ENCODE data around the gene NPLOC4. TPM values are rescaled to one million over a fixed set of nuclear protein-coding genes. Genes with fewer than 3 reads are reported as not detected.

The NPLOC4 gene
- total RNA-seq, 2 experiments from 2014 or later: 84.6 to 89.0 TPM

GRCh38 chr17:81524039-81524864, 112.7 kb downstream of the NPLOC4 start:
- no peaks in the 10 kb centered on the region for H3K36me3 Mint-ChIP-seq (ENCODE audit: low read depth)
- DNase-seq: no peak
- H3K27ac Mint-ChIP-seq: no peak overlapping the region
- ChIA-PET CTCF (no interaction called here), POLR2A (interaction anchor here (1.0 kb wide), 1 partner anchor 9 kb away, joined by 3 read pairs; no protein-coding TSS in a partner anchor)
- H3K4me1 Mint-ChIP-seq: peaks cover 7% of the 10 kb centered on the region
- H3K9me3 Mint-ChIP-seq: no peaks in the 10 kb centered on the region
- peaks cover 11% of the 10 kb centered on the region for H3K27me3 Mint-ChIP-seq
- H3K4me3 Mint-ChIP-seq: no peak overlapping the region

GRCh38 chr17:81523402-81524038, 113.4 kb downstream of the NPLOC4 start:
- no peak for DNase-seq
- Mint-ChIP-seq H3K27ac (no peak overlapping the region), H3K4me1 (peaks cover 10% of the 10 kb centered on the region), H3K36me3 (ENCODE audit: low read depth) (no peaks in the 10 kb centered on the region), H3K27me3 (peaks cover 11% of the 10 kb centered on the region), H3K4me3 (no peak overlapping the region), H3K9me3 (no peaks in the 10 kb centered on the region)
- ChIA-PET CTCF (no interaction called here), POLR2A (interaction anchor here (1.0 kb wide), 1 partner anchor 10 kb away, joined by 3 read pairs; no protein-coding TSS in a partner anchor)

- H3K4me1 Mint-ChIP-seq: peaks cover 15% of the 10 kb centered on the region
- CTCF ChIA-PET: no interaction called here
- peaks cover 11% of the 10 kb centered on the region for H3K27me3 Mint-ChIP-seq
- H3K27ac Mint-ChIP-seq: no peak overlapping the region
- POLR2A ChIA-PET: interaction anchor here (1.0 kb wide), 1 partner anchor 10 kb away, joined by 3 read pairs; no protein-coding TSS in a partner anchor
- H3K9me3 Mint-ChIP-seq: no peaks in the 10 kb centered on the region
- DNase-seq: no peak
- no peaks in the 10 kb centered on the region for H3K36me3 Mint-ChIP-seq (ENCODE audit: low read depth)
- H3K4me3 Mint-ChIP-seq: no peak overlapping the region
Measured at GRCh38 chr17:81522491-81523401, 114.2 kb downstream of the NPLOC4 start.

- H3K9me3 Mint-ChIP-seq: no peaks in the 10 kb centered on the region
- POLR2A ChIA-PET: interaction anchor here (1.2 to 1.4 kb wide), 2 partner anchors 12 to 18 kb away, joined by 3 read pairs; no protein-coding TSS in a partner anchor
- no peak overlapping the region for H3K4me3 Mint-ChIP-seq
- H3K27ac Mint-ChIP-seq: no peak overlapping the region
- CTCF ChIA-PET: interaction anchor here (3.4 kb wide), 1 partner anchor 80 kb away, joined by 14 read pairs; no protein-coding TSS in a partner anchor
- H3K36me3 Mint-ChIP-seq (ENCODE audit: low read depth): peaks cover 2% of the 10 kb centered on the region
- H3K4me1 Mint-ChIP-seq: peaks cover 32% of the 10 kb centered on the region
- DNase-seq: no peak
- H3K27me3 Mint-ChIP-seq: peaks cover 11% of the 10 kb centered on the region
Measured at GRCh38 chr17:81520021-81520901, 116.7 kb downstream of the NPLOC4 start.

GRCh38 chr17:81519284-81520020, 117.5 kb downstream of the NPLOC4 start:
- no peaks in the 10 kb centered on the region for H3K9me3 Mint-ChIP-seq
- H3K4me1 Mint-ChIP-seq: peaks cover 34% of the 10 kb centered on the region
- peak; percentile 70 for DNase-seq
- H3K36me3 Mint-ChIP-seq (ENCODE audit: low read depth): peaks cover 5% of the 10 kb centered on the region
- peak overlapping the region; percentile 13 for H3K4me3 Mint-ChIP-seq
- H3K27ac Mint-ChIP-seq: no peak overlapping the region
- POLR2A ChIA-PET: interaction anchor here (0.7 to 1.5 kb wide), 7 partner anchors 9 to 146 kb away, joined by 3 to 7 read pairs (median 3); partner anchors contain the start of gene FAAP100
- peaks cover 11% of the 10 kb centered on the region for H3K27me3 Mint-ChIP-seq
- CTCF ChIA-PET: interaction anchor here (1.0 to 3.4 kb wide), 3 partner anchors 33 to 81 kb away, joined by 3 to 14 read pairs (median 9); partner anchors contain the start of gene FAAP100

- peaks cover 5% of the 10 kb centered on the region for H3K36me3 Mint-ChIP-seq (ENCODE audit: low read depth)
- POLR2A ChIA-PET: interaction anchor here (0.7 to 1.5 kb wide), 7 partner anchors 8 to 146 kb away, joined by 3 to 7 read pairs (median 3); partner anchors contain the start of gene FAAP100
- H3K4me3 Mint-ChIP-seq: peak overlapping the region; percentile 13
- H3K9me3 Mint-ChIP-seq: no peaks in the 10 kb centered on the region
- CTCF ChIA-PET: interaction anchor here (1.0 to 3.4 kb wide), 3 partner anchors 33 to 82 kb away, joined by 3 to 14 read pairs (median 9); partner anchors contain the start of gene FAAP100
- DNase-seq: peak; percentile 44
- H3K27me3 Mint-ChIP-seq: peaks cover 11% of the 10 kb centered on the region
- peaks cover 34% of the 10 kb centered on the region for H3K4me1 Mint-ChIP-seq
- H3K27ac Mint-ChIP-seq: no peak overlapping the region
Measured at GRCh38 chr17:81518785-81519283, 118.1 kb downstream of the NPLOC4 start.

GRCh38 chr17:81518113-81518784, 118.7 kb downstream of the NPLOC4 start:
- Mint-ChIP-seq H3K27ac (no peak overlapping the region), H3K27me3 (peaks cover 11% of the 10 kb centered on the region), H3K9me3 (no peaks in the 10 kb centered on the region), H3K4me1 (peaks cover 34% of the 10 kb centered on the region), H3K36me3 (ENCODE audit: low read depth) (peaks cover 5% of the 10 kb centered on the region), H3K4me3 (no peak overlapping the region)
- CTCF ChIA-PET: interaction anchor here (1.0 to 3.4 kb wide), 3 partner anchors 34 to 82 kb away, joined by 3 to 14 read pairs (median 9); partner anchors contain the start of gene FAAP100
- POLR2A ChIA-PET: interaction anchor here (0.9 to 1.5 kb wide), 6 partner anchors 8 to 147 kb away, joined by 3 to 7 read pairs (median 4); partner anchors contain the start of gene FAAP100
- no peak for DNase-seq

GRCh38 chr17:81517339-81518112, 119.4 kb downstream of the NPLOC4 start:
- H3K27ac Mint-ChIP-seq: no peak overlapping the region
- no peak overlapping the region for H3K4me3 Mint-ChIP-seq
- no peaks in the 10 kb centered on the region for H3K9me3 Mint-ChIP-seq
- CTCF ChIA-PET: interaction anchor here (3.4 kb wide), 1 partner anchor 83 kb away, joined by 14 read pairs; no protein-coding TSS in a partner anchor
- peaks cover 34% of the 10 kb centered on the region for H3K4me1 Mint-ChIP-seq
- DNase-seq: no peak
- POLR2A ChIA-PET: interaction anchor here (0.9 to 1.5 kb wide), 4 partner anchors 19 to 148 kb away, joined by 3 to 6 read pairs (median 4); partner anchors contain the start of gene FAAP100
- H3K27me3 Mint-ChIP-seq: peaks cover 11% of the 10 kb centered on the region
- peaks cover 5% of the 10 kb centered on the region for H3K36me3 Mint-ChIP-seq (ENCODE audit: low read depth)

- Mint-ChIP-seq H3K27me3 (peaks cover 11% of the 10 kb centered on the region), H3K4me3 (peak overlapping the region; percentile 91), H3K27ac (peak overlapping the region; percentile 19), H3K36me3 (ENCODE audit: low read depth) (peaks cover 8% of the 10 kb centered on the region), H3K9me3 (no peaks in the 10 kb centered on the region), H3K4me1 (peaks cover 34% of the 10 kb centered on the region)
- CTCF ChIA-PET: no interaction called here
- POLR2A ChIA-PET: no interaction called here
- DNase-seq: no peak
Measured at GRCh38 chr17:81517009-81517338, 119.9 kb downstream of the NPLOC4 start.

GRCh38 chr17:81516439-81516838, 120.5 kb downstream of the NPLOC4 start:
- Mint-ChIP-seq H3K27ac (peak overlapping the region; percentile 68), H3K27me3 (peaks cover 5% of the 10 kb centered on the region), H3K9me3 (no peaks in the 10 kb centered on the region), H3K4me1 (peaks cover 31% of the 10 kb centered on the region), H3K36me3 (ENCODE audit: low read depth) (peaks cover 13% of the 10 kb centered on the region), H3K4me3 (peak overlapping the region; percentile 91)
- CTCF ChIA-PET: interaction anchor here (1.1 kb wide), 1 partner anchor 85 kb away, joined by 3 read pairs; no protein-coding TSS in a partner anchor
- POLR2A ChIA-PET: interaction anchor here (1.4 to 1.5 kb wide), 2 partner anchors 36 to 186 kb away, joined by 5 to 8 read pairs; partner anchors contain the start of genes FAAP100 and MRPL12
- no peak for DNase-seq
